ENCODE measurements around the gene ARL14. TPM values are rescaled to one million over a fixed set of nuclear protein-coding genes. Genes with fewer than 3 reads are reported as not detected.
A peak's percentile ranks its signal among the peaks of the same experiment; 100 is the strongest.
"Not testable (repeated sequence)": the region's sequence is repeated elsewhere in the genome, so short reads cannot be mapped to it uniquely, and the experiment has no call there.

ARL14 gene
- total and polyA plus RNA-seq, 2 of the 13 experiments (the other 11 are each of a cell fraction or from before 2014, with no cell fraction given), result 0.11 TPM; not detected in 1

DNA sequence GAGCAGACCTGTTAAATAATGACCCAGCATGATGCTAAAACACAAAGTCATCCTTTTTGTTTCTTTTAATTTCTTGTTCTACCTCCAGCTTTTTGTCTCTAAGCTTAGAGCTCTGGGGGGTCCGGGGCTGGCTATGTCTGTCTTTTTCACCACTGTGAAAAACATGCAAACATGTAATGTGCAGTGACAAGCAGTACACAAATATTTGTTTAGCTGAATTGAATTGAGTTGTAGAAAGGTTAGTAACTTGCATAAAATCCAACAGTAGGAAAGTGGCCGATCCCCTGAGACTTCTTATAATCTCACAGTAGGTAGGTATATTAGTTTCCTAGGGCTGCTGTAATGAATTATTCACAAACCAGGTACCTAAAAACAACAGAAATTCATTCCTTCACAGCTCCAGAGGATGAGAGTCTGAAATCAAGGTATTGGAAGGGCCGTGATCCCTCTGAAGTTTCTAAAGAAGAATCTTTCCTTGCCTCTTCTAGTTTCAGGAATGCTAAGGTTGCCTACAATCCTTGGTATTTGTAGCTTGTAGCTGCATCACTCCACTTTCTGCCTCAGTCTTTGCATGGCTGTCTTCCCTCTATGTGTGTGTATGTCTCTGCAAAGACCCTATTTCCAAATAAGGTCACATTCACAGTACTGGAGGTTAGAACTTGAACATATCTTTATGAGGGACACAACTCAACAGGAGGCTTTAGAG, 32.7 kb downstream of the ARL14 start (continued):
- TF ChIP-seq MTF1 (CRISPR knock-in tag; IDR thresholded peaks at IDR 0.05), result no peak
- no peak for TF ChIP-seq TBP (CRISPR knock-in tag; IDR thresholded peaks at IDR 0.05)
- TF ChIP-seq REPIN1 (CRISPR knock-in tag; IDR thresholded peaks at IDR 0.05; ENCODE audit: borderline replicate concordance, low read depth), result no peak

DNA sequence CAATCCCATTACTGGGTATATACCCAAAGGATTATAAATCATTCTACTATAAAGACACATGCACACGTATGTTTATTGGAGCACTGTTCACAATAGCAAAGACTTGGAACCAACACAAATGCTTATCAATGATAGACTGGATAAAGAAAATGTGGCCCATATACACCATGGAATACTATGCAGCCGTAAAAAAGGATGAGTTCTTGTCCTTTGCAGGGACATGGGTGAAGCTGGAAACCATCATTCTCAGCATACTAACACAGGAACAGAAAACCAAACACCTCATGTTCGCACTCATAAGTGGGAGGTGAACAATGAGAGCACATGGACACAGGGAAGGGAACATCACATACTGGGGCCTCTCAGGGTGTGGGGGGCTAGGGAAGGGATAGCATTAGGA, 36.2 kb downstream of the ARL14 start:
- in situ Hi-C loops (cut with HindIII; ENCODE audit: extremely low pct_ligation_motif_present, low pct_unique_long_range_greater_than_20kb); intact Hi-C loops (cut with micrococcal nuclease; ENCODE audit: unreplicated experiment); BruUV-seq (replicated peaks): not testable (repeated sequence)

DNA sequence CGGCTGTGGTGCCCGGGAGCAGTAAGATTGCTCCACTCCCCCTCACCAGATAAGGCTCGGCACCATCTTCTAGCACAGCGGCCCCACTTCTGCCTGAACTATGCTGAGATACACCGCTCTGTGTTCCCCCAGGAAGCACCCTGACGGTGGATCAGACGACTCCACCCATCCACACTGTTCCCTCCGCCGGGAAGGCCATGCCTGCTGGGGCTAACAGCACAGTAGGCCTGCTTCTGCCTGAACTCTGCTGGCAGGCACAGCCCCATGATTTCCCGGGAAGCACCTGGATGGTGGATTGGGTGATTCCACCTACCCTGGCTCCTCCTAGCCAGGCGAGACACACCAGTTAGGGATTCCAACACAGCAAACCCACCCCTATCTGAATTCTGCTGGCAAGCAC, 42.8 kb downstream of the ARL14 start:
- CTCF ChIA-PET (ENCODE audit: low intra/inter-chr PET ratio, low total read pairs), result no interaction called here
- Histone ChIP-seq H4K20me1 (ENCODE audit: insufficient read depth, low read length) (no peaks in the 10 kb centered on the region), H3K79me2 (ENCODE audit: insufficient read depth, low read length) (no peaks in the 10 kb centered on the region), H3K9ac (ENCODE audit: insufficient read depth, low read depth, low read length) (no peak overlapping the region), H2AFZ (ENCODE audit: low read length) (no peak overlapping the region), H3K27me3 (ENCODE audit: control insufficient read depth in 1 of 2, insufficient read depth in 2 of 2, low read length in 2 of 2) (0 out of 5 replicates have a peak, but pooled peaks cover 0 to 3% of the 10 kb centered on the region in 2 experiments), H3K4me3 (replicated peaks in 1 of 3; ENCODE audit: insufficient read depth in 1 of 3, low read depth in 2 of 3, low read length in 3 of 3) (no peak overlapping the region), H3K4me2 (ENCODE audit: low read depth, low read length) (no peak overlapping the region), H3K27ac (ENCODE audit: extremely low read length, insufficient read depth, low read length) (no peak overlapping the region), H3K36me3 (replicated peaks in 1 of 2; ENCODE audit: control insufficient read depth in 1 of 2, insufficient read depth in 2 of 2, low read length in 2 of 2) (no peaks in the 10 kb centered on the region), H3K4me1 (ENCODE audit: insufficient read depth, low read length) (no peaks in the 10 kb centered on the region), H3K9me3 (ENCODE audit: low read length) (no peaks in the 10 kb centered on the region)
- POLR2A ChIA-PET, result no interaction called here
- DNase-seq (ENCODE audit: low spot score) (no peak), ATAC-seq (peak; percentile 41), FAIRE-seq (no peak)
- BruUV-seq (replicated peaks), result no TSS peak
- in situ Hi-C loops (cut with HindIII; ENCODE audit: extremely low pct_ligation_motif_present, low pct_unique_long_range_greater_than_20kb), result no loop called here
- intact Hi-C loops (cut with micrococcal nuclease; ENCODE audit: unreplicated experiment), result no loop called here
- 19% methylated on average over 4 of the region's 11 CpGs for WGBS (ENCODE audit: low lambda C conversion rate)
- TF ChIP-seq KDM4B (CRISPR knock-in tag; IDR thresholded peaks at IDR 0.05) (no peak), HMG20A (CRISPR knock-in tag; IDR thresholded peaks at IDR 0.05; ENCODE audit: borderline replicate concordance) (no peak), SMARCC2 (IDR thresholded peaks at IDR 0.05) (no peak), ZNF3 (CRISPR knock-in tag; IDR thresholded peaks at IDR 0.05) (no peak), SSRP1 (CRISPR knock-in tag; IDR thresholded peaks at IDR 0.05) (no peak)
- TF ChIP-seq, protein P1, sequence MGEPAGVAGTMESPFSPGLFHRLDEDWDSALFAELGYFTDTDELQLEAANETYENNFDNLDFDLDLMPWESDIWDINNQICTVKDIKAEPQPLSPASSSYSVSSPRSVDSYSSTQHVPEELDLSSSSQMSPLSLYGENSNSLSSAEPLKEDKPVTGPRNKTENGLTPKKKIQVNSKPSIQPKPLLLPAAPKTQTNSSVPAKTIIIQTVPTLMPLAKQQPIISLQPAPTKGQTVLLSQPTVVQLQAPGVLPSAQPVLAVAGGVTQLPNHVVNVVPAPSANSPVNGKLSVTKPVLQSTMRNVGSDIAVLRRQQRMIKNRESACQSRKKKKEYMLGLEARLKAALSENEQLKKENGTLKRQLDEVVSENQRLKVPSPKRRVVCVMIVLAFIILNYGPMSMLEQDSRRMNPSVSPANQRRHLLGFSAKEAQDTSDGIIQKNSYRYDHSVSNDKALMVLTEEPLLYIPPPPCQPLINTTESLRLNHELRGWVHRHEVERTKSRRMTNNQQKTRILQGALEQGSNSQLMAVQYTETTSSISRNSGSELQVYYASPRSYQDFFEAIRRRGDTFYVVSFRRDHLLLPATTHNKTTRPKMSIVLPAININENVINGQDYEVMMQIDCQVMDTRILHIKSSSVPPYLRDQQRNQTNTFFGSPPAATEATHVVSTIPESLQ (CRISPR knock-in tag; conservative IDR thresholded peaks at IDR 0.05), result no peak
- TF ChIP-seq, protein P2, sequence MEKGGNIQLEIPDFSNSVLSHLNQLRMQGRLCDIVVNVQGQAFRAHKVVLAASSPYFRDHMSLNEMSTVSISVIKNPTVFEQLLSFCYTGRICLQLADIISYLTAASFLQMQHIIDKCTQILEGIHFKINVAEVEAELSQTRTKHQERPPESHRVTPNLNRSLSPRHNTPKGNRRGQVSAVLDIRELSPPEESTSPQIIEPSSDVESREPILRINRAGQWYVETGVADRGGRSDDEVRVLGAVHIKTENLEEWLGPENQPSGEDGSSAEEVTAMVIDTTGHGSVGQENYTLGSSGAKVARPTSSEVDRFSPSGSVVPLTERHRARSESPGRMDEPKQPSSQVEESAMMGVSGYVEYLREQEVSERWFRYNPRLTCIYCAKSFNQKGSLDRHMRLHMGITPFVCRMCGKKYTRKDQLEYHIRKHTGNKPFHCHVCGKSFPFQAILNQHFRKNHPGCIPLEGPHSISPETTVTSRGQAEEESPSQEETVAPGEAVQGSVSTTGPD (CRISPR knock-in tag; IDR thresholded peaks at IDR 0.05), result no peak
- TF ChIP-seq, protein P3, sequence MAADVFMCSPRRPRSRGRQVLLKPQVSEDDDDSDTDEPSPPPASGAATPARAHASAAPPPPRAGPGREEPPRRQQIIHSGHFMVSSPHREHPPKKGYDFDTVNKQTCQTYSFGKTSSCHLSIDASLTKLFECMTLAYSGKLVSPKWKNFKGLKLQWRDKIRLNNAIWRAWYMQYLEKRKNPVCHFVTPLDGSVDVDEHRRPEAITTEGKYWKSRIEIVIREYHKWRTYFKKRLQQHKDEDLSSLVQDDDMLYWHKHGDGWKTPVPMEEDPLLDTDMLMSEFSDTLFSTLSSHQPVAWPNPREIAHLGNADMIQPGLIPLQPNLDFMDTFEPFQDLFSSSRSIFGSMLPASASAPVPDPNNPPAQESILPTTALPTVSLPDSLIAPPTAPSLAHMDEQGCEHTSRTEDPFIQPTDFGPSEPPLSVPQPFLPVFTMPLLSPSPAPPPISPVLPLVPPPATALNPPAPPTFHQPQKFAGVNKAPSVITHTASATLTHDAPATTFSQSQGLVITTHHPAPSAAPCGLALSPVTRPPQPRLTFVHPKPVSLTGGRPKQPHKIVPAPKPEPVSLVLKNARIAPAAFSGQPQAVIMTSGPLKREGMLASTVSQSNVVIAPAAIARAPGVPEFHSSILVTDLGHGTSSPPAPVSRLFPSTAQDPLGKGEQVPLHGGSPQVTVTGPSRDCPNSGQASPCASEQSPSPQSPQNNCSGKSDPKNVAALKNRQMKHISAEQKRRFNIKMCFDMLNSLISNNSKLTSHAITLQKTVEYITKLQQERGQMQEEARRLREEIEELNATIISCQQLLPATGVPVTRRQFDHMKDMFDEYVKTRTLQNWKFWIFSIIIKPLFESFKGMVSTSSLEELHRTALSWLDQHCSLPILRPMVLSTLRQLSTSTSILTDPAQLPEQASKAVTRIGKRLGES (CRISPR knock-in tag; IDR thresholded peaks at IDR 0.05; ENCODE audit: borderline replicate concordance), result no peak

More for the DNA sequence above, 36.2 kb downstream of the ARL14 start:
- H3K4me2 ChIP-seq (ENCODE audit: low read depth, low read length); H3K4me1 ChIP-seq (ENCODE audit: insufficient read depth, low read length); H3K27ac ChIP-seq (ENCODE audit: extremely low read length, insufficient read depth, low read length); ATAC-seq; H3K9ac ChIP-seq (ENCODE audit: insufficient read depth, low read depth, low read length); H3K36me3 ChIP-seq (replicated peaks in 1 of 2; ENCODE audit: control insufficient read depth in 1 of 2, insufficient read depth in 2 of 2, low read length in 2 of 2); H3K27me3 ChIP-seq (ENCODE audit: control insufficient read depth in 1 of 2, insufficient read depth in 2 of 2, low read length in 2 of 2); CTCF ChIA-PET (ENCODE audit: low intra/inter-chr PET ratio, low total read pairs); DNase-seq (ENCODE audit: low spot score); H3K79me2 ChIP-seq (ENCODE audit: insufficient read depth, low read length); H3K4me3 ChIP-seq (replicated peaks in 1 of 3; ENCODE audit: insufficient read depth in 1 of 3, low read depth in 2 of 3, low read length in 3 of 3); H2AFZ ChIP-seq (ENCODE audit: low read length); POLR2A ChIA-PET; H3K9me3 ChIP-seq (ENCODE audit: low read length); FAIRE-seq; H4K20me1 ChIP-seq (ENCODE audit: insufficient read depth, low read length): not testable (repeated sequence)
- WGBS (ENCODE audit: low lambda C conversion rate), result 21% methylated on average over 3 of the region's 3 CpGs
